ENCODE results near the gene CKAP4.

The CKAP4 gene

DNA sequence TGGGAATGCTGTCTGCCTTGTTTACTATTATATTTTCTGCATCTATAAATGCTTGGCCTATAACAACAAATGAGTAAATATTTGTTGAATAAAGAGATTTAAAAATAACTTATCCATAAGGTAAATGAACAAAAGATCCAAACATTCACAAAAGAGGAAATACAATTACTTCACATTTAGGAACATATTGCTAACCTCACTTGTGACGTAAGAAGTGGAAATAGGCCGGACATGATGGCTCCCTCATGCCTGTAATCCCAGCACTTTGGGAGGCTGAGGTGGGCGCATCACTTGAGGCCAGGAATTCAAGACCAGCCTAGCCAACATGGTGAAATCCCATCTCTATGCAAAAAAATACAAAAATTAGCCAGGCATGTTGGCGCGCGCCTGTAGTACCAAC lies 25.7 kb upstream of the CKAP4 start:
- no peak for DNase-seq

DNA sequence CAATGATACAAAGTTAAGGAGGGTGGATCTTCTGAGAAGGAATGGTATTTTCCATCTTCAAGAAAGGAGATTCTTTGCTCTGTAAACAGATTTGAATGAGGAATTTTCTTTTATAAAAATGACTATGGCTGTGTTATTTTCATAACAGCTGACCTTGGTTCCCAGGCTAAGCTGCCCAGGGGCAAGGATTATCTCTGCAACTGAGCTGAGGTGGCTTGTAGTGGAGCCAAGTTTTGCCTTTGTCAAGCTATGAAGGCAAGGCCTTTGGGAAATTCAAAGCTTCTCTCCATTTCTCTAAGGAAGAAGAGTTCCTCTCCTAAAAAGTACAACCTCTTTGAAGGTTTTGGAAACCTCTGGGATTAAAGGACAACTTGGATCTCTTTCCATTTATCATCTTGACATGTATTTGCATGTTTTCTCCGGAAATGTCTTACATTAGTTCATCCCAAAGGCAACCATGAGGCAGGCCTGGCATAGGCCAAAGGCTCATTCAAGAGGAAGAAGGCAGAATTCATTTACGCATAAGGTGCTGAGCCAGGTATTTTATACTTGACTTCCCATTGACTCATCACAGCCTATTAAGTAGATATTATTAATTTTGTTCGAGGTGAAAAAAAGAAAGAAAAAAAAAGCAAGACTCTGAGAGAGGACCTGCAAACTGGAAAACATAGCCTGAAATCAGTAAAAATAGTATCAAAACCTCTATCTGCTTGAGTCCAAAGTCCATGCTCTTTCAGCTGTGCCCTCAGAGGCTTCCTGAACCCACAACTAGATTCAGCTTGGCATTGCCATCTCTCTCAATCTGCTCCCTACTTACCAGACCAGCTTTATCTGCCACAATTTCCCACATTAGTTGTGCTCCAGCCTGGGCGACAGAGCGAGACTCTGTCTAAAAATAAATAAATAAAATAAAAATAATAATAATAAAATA lies 24.0 kb upstream of the CKAP4 start:
- peak; percentile 5 for DNase-seq

DNA sequence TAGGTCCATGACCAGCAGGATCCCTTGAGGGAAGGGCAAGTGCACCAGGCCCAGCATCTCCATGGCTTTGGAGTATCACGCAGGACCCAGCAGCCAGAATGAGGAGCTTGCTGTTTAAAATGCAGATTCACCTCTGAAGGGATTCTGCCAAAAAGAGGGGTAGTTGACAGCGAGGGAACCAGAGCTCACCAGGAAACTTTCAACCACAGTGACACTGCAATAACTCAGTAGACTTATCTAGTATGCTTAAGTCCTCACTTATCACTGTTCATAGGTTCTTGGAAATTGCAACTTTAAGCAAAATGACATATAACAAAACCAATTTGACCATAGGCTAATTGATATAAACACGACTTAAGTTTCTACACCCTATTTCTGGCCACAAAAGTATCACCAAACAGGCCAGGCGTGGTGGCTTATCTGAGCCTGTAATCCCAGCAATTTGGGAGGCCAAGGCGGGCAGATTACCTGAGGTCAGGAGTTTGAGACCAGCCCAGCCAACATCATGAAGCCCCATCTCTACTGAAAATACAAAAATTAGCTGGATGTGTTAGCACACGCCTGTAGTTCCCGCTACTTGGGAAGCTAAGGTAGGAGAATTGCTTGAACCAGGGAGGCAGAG lies 21.4 kb upstream of the CKAP4 start:
- no peak for DNase-seq

DNA sequence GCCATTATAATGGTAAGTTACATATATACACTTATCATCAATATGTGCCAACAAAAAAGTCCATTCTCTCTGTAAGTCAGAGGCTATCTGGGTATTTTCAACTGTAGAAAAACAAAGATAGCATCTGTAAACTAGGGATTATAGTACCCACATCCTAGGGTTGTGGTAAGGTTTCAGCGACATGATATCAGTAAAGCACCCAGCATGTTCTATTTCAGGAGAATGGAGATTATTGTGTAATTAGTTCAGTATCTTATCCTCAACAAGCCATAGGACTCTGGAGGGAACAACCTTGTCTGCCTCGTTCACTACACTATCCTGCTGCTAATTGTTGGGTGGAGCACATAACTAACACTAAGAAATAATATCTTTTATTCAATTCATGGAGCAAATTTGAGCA lies 19.7 kb upstream of the CKAP4 start:
- DNase-seq: no peak

DNA sequence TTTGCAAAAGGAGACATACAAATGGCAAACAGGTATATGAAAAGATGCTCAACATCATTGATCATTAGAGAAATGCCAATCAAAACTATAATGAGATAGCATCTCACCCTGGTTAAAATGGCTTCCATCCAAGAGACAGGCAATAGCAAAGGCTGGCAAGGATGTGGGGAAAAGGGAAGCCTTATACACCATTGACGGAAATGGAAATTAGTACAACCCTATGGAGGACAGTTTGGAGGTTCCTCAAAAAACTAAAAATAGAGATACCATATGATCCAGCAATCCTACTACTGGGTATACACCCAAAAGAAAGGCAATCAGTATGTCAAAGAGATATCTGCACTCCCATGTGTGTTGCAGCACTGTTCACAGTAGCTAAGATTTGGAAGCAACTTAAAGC lies 17.3 kb upstream of the CKAP4 start:
- DNase-seq: no peak

DNA sequence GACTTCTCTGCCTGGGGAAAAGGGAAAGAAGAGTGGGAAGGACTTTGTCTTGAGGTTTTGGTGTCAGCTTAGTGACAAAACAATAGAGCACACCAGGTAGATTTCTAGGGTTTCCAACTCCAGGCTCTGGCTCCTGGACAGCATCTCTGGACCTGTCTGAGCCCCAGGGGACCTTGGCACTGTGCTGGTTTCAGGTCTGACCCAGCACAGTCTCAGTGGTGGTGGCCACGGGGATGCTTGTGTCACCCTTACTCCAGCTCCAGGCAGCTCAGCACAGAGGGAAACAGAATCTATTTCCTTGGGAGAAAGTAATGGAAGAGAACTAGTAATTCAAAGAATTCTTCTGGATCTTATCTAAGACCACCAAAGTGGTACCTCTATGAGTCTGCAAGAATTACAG lies 11.1 kb upstream of the CKAP4 start:
- no peak for DNase-seq

DNA sequence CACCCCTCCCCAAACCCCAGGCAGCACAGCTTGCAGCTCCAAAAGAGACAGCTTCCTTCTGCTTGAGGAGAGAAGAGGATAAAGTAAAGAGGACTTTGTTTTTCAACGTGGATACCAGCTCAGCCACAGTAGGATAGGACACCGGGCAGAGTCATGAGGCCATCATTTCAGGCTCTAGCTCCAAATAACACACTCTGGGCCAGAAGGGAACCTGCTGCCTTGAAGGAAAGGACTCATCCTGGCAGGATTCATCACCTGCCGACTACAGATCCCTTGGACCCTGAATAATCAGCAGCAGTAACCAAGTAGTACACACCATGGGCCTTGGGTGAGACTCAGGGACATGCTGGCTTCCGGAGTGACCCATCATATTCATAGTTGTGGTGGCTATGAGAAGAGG lies 10.4 kb upstream of the CKAP4 start:
- DNase-seq: no peak

DNA sequence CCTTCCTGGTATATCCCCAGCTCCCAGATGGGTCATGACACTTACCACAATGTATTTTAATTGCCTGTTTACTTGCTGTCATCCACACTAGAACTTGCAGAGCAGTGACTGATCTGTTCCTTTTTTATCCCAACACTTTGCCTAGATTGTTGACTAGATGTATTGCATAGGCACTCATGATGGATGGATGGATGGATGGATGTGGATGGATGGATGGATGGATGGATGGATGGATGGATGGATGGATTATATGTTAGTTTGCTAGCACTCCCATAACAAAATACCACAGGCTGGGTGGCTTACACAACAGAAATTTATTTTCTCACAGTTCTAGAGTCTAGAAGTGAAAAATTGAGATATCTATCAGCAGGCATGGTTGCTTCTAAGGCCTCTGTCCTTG lies 8.7 kb upstream of the CKAP4 start:
- DNase-seq: no peak

DNA sequence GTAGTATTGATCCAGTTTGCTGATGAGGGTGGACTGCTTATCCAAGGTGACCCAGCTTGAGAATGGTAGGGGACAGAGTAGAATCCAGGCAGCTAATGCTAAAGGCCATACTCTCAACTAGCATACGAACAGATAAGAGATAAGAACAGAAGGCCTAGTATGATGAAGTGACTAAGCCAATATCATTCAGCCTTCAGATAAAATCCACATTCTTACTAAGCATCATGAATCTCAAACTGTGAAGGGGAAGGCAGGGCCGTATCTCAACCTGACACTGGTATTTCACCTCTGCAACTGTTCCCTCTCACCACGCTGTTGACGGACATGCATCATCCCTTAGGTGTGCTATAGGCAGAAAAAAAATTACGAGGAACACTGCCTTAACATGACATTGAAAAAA lies 8.1 kb upstream of the CKAP4 start:
- no peak for DNase-seq

DNA sequence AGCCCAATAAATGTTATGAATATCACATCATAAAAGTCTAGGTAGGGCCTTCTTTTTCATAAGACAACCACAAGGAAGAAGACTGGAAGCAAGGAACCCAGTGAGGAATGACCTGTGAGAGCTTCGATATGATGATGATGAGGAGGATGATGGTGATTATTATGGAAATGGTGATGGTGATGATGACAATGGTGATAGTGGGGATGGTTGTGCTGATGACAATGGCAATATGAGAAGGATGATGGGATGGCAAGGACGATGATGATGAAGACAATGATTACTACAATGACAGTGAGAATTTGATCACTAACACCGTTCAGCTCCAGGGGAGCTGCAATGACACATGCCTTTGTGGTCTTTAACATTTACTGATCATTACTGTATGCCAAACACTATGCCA lies 7.7 kb upstream of the CKAP4 start:
- no peak for DNase-seq

DNA sequence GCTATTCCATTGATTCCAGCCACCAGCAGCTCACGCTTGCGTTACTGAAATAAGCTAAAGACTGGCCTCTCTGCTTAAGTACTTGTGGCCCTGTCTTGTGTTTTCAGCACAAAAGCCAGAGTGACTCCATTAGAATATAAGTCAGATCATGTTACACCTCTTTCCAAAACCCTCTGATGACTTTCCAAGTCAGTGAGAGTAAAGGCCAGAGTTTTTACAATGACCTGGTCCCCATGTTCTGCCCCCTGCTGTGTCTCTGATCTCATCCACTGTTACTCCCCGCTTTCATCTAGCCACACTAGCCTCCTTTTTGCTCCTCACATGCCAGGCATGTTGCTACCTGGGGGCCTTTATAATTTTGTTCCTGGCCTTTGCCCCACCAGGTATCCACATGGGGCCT lies 6.9 kb upstream of the CKAP4 start:
- DNase-seq: no peak

DNA sequence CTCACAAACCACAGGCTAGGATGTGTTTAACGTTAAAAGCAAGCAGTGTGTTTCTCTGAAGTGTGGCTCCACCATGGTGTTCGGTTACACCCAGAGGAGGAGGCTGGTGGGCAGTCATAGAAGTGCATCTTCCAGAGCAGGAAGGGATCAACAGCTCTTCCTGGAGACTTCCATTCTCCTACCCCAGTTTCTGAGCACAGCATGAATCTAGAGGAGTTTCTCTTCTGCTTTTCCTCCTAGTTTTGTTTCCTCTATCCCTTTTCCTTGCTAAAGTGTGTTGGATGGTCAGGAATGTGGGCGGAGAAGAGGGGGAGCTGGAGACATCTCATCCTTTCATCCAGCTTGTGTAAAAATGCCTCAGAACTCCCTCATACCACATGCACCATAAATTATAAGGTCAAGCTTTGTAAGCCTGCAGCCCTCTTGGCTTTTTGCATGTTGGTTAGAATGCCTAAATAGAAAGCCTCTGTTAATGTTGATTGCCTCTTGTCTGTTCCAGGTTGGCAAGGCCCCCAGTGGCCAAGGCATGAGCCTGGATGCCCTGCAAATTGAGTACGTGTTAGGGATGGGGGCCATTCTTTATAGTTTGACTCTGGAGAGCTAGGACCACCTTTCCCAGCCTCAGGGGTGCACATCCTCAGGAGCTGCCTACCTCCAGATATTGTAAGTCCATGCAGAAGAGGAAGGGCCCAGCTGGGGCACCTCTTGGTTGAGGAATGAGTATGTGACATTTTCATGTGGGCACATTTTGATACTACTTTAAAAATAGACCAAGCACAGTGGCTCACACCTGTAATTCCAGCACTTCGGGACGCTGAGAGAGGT lies 4.0 kb upstream of the CKAP4 start:
- DNase-seq: peak; percentile 78

DNA sequence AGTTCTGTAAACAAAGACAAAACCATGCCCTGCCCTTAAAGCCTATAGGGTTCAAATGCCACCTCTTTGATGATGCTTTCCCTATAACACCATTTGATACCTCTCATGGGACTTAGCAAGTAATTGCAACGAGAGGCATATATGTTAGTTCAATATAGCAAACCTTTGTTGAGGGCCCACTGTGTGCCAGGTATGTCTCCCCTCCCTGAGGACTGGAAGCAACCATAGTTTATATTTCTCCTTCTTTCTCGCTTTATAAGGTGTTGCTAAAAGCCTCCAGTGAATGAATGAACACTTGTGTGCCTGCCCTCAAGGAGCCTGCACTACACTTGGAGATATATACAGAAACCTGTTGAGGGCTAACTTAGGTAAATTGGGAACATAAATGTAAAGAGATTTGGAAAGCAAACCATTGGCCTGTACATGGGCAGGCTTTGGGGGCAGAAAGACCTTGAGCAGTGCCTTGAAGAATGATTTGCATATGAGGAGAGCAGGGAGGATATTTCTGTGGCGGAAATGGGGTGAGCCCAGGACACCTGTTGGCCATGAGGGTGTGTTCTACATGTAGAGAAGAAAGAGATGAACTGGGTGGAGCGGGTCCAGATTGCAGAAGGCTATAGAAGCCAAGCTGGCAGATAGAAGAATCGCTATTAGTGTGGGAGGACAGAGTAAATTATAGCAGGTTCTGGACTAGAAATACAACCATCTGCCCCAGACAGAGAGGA lies 1.8 kb upstream of the CKAP4 start:
- DNase-seq: peak; percentile 17

DNA sequence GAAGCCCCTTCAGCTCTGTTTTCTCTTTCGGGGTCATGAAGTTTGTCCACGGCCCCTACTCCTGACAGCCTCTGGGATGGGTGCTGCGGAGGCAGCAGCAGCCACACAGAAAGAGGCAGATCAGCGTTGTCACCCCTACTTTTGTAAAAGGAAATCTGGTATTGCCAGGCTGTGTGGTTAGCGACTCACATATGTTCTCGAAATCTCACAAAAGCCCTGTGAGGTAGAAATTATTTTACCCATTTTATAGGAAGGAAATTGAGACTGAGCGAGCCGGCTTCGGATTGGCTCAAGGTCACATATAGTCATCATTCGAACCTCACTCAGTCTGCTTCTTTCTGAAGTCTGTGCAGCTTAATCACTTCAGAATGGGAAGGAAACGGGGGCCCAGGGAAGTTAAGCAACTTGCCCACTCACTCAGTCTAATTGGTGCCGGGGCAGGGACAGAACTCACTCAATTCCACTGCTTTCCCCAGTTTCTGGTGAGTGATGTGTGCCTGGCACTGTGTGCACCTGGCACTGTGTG lies 1.1 kb upstream of the CKAP4 start:
- DNase-seq: no peak

DNA sequence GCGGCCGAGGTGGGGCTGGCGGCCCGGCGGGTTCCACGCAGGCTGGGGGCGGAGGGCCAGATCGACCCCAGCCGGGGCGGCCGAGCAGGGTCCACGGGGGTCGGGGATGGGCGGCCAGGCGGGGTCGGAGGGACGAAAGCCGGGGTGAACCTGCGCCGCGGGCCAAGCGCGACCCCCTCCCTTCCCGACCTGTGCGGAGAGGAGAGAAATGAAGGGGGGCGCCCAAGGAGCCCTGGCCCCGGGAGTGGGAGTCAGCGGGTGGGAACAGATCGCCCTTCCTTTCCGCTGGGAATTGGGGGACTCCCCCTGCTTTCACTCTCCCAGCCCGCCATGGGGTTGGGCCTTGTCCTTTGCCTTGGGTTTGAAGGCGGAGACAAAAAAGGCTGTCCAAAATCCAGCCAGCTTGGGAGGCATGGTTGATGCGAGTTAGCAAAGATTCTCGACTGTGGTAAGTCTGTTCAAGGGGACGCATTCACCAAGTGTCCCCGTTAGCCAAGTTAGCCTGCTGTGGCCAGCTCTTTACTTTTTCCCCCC lies 559 bp upstream of the CKAP4 start:
- peak; percentile 66 for DNase-seq

DNA sequence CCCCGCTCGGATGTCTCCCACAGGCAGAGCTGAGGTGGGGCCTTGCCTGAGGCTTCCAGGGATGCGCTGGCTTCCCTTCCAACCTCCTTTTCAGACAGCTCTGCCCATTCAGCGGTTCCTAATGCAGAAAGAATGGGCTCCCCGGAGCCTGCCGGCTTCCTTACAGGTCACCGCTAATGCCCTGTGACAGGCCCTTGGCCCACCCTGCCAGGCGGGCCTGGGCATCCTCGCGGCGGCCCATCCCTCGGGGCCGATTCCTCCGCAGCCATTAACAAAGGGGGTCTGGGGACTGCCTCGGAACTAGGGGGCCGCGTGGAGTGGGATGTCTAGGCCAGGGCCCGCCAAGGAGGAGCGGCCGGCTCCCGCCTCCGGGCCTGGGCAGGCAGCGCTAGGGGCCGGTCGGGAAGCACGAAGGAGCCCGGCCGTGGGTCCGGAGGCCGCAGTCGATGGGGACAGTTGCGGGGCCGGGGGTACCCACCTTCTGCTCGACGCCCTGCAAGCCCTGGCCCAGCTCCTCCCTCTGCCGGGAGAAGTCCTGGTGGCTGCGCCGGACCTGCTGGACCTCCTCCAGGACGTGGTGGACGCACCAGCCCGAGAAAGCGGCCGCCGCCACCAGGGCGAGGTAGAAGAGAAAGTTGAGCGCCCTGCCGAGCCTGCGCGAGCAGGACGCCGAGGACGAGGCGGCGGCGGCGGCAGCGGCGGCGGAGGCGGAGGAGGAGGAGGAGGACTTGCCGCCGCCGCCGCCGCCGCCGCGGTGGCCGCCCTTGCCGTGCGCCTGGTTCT lies 738 bp downstream of the CKAP4 start:
- DNase-seq: peak; percentile 44

DNA sequence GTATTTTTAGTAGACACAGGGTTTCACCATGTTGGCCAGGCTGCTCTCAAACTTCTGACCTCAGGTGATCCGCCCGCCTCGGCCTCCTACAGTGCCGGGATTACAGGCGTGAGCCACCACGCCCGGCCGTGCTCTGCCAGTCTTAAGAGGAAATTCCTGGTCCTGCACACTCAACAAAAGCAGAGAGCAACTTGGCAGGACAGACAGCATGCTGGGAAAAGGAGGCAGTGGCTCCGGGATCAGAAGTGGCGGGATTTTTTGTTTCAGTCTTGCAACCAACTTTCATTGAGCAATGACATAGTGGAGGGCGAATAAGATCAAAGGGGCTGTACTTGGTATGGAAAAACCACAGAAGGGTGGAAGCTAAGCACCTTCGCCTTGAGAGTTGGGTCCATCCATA lies 2.1 kb downstream of the CKAP4 start:
- no peak for DNase-seq

DNA sequence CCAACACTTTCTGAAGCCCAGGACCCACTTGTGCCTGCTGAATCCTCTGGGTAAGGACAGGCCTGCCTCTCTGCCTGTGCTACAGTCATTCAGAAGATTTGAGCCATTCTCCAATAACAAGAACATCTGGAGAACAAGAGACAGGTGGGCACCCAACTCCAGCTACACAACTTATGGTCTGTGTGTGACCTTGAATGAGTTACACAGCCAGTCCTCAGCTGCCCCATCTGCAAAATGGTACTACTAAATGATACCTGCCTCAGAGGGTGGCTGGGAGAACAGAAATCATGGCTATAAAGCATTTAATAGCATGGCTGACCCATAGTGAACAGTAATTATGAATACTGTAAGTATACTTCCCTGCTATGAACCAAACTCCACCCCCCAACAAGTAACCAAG lies 4.2 kb downstream of the CKAP4 start:
- DNase-seq: no peak

DNA sequence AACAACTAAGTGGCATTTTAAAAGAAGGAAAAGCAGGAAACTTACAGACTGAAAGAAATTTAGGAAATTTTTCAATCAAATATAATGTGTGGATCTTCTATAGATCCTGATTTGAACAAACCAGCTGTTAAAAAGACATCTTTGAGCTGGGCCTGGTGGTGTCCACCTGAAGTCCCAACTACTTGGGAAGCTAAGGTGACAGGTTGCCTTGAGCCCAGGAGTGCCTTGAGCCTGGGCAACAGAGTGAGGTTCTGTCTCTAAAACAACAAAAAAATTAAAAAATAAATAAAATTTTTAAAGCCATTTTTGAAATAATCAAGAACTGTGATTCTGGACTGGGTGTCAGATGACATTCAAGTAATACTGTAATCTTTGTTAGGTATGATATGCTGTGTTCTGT lies 7.0 kb downstream of the CKAP4 start:
- no peak for DNase-seq

DNA sequence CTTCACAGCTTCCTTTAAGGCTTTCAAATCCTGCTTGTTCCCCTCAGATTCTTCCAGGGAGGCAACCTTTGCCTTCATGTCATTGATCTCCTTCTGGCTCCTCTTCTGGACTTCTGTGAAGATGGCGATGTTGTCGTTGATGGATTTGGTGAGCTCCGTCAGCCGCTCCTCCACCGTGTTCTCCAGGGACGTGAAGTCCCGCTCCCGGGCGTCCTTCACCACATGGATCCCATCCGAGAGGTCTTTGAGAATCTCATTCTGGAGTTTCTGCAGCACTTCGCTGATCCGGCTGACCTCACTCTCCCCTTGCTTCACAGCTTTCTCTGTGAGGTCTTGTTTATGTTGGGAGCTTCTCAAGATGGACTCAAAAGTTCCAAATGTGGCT lies 7.9 kb downstream of the CKAP4 start:
- DNase-seq: no peak

DNA sequence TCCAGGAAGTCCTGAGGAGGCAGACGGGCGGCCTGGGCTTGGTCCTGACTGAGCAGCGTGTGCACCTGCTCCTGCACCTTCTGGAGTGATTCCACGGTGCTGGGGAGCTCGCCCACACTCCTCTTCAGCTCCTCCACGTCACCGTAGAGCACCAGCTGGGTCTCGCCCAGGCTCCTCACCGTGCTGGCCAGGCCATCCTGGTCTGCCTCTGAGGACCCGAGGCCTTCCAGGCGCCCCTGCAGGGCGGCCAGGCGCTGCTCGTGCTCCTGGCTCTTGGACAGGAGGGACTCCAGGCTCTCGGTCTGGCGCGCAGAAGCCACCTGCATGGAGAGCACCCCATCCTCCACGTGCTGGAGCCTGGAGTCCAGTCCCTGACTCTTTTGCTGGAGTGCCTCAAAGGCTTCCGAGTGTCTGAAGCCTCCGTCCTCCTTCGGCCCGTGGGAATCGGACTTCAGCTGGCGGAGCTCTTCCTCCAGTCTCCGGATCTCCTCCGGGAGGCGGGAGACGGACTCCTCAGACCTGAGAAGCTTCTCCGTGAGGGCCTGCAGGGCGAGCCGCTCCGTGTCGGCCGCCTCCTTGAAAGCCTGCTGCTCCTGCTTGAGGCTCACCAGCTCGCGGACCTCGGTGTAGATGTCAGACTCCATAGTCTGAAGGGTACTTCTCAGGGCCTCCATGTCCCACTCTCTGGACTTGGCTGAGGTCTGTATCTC lies 8.4 kb downstream of the CKAP4 start:
- DNase-seq: peak; percentile 28
